Measurements from ENCODE around the gene EYS. TPM values are rescaled to one million over a fixed set of nuclear protein-coding genes. Genes with fewer than 3 reads are reported as not detected.
"Not testable (repeated sequence)": the region's sequence is repeated elsewhere in the genome, so short reads cannot be mapped to it uniquely, and the experiment has no call there.

Gene EYS
- total and polyA plus RNA-seq, 2 of the 13 experiments (the other 11 are each of a cell fraction or from before 2014, with no cell fraction given), result 0.04 to 0.07 TPM

DNA sequence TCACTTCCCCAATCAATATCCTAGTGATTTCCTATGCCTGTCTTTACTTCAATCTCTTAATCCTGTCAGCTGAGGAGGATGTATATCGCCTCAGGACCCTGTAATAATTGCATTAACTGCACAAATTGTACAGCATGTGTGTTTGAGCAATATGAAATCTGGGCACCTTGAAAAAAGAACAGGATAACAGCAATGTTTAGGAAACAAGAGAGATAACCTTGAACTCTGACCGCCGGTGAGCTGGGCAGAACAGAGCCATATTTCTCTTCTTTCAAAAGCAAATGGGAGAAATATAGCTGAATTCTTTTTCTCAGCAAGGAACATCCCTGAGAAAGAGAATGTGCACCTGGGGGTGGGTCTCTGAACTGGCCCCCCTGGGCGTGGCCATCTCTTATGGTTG lies 704.1 kb downstream of the EYS start:
- H3K4me2 ChIP-seq (ENCODE audit: low read depth, low read length); H3K79me2 ChIP-seq (ENCODE audit: insufficient read depth, low read length); CTCF ChIA-PET (ENCODE audit: low intra/inter-chr PET ratio, low total read pairs); DNase-seq (ENCODE audit: low spot score); H4K20me1 ChIP-seq (ENCODE audit: insufficient read depth, low read length); H3K9me3 ChIP-seq (ENCODE audit: low read length); H2AFZ ChIP-seq (ENCODE audit: low read length); H3K27me3 ChIP-seq (ENCODE audit: control insufficient read depth in 1 of 2, insufficient read depth in 2 of 2, low read length in 2 of 2); in situ Hi-C loops (cut with HindIII; ENCODE audit: extremely low pct_ligation_motif_present, low pct_unique_long_range_greater_than_20kb); H3K27ac ChIP-seq (ENCODE audit: extremely low read length, insufficient read depth, low read length); POLR2A ChIA-PET; H3K9ac ChIP-seq (ENCODE audit: insufficient read depth, low read depth, low read length); intact Hi-C loops (cut with micrococcal nuclease; ENCODE audit: unreplicated experiment); H3K4me3 ChIP-seq (replicated peaks in 1 of 3; ENCODE audit: insufficient read depth in 1 of 3, low read depth in 2 of 3, low read length in 3 of 3); BruUV-seq (replicated peaks); FAIRE-seq; ATAC-seq; H3K4me1 ChIP-seq (ENCODE audit: insufficient read depth, low read length); H3K36me3 ChIP-seq (replicated peaks in 1 of 2; ENCODE audit: control insufficient read depth in 1 of 2, insufficient read depth in 2 of 2, low read length in 2 of 2): not testable (repeated sequence)
- WGBS (ENCODE audit: low lambda C conversion rate), result 35% methylated on average over 4 of the region's 4 CpGs
- TF ChIP-seq NR2C2 (CRISPR knock-in tag; IDR thresholded peaks at IDR 0.05; ENCODE audit: borderline replicate concordance), result peak; percentile 30; the same call in 1 of the 2 replicates
- TF ChIP-seq ZNF33A (CRISPR knock-in tag; IDR thresholded peaks at IDR 0.05; ENCODE audit: borderline replicate concordance), result peak; percentile 99
- peak in 1 of 2 experiments; percentile 36; a peak in 1 of 4 replicates for TF ChIP-seq NR2F1 (CRISPR knock-in tag; IDR thresholded peaks at IDR 0.05)

- 45% methylated on average over 6 of the region's 7 CpGs for WGBS (ENCODE audit: low lambda C conversion rate)
- H3K79me2 ChIP-seq (ENCODE audit: insufficient read depth, low read length), result no peaks in the 10 kb centered on the region
- BruUV-seq (replicated peaks), result no TSS peak
- no peak overlapping the region for H3K27ac ChIP-seq (ENCODE audit: extremely low read length, insufficient read depth, low read length)
- no peak for ATAC-seq
- in situ Hi-C loops (cut with HindIII; ENCODE audit: extremely low pct_ligation_motif_present, low pct_unique_long_range_greater_than_20kb), result no loop called here
- DNase-seq (ENCODE audit: low spot score), result no peak
- no peaks in the 10 kb centered on the region for H3K9me3 ChIP-seq (ENCODE audit: low read length)
- H3K9ac ChIP-seq (ENCODE audit: insufficient read depth, low read depth, low read length), result no peak overlapping the region
- intact Hi-C loops (cut with micrococcal nuclease; ENCODE audit: unreplicated experiment), result no loop called here
- H2AFZ ChIP-seq (ENCODE audit: low read length), result no peak overlapping the region
- TF ChIP-seq, protein P1, sequence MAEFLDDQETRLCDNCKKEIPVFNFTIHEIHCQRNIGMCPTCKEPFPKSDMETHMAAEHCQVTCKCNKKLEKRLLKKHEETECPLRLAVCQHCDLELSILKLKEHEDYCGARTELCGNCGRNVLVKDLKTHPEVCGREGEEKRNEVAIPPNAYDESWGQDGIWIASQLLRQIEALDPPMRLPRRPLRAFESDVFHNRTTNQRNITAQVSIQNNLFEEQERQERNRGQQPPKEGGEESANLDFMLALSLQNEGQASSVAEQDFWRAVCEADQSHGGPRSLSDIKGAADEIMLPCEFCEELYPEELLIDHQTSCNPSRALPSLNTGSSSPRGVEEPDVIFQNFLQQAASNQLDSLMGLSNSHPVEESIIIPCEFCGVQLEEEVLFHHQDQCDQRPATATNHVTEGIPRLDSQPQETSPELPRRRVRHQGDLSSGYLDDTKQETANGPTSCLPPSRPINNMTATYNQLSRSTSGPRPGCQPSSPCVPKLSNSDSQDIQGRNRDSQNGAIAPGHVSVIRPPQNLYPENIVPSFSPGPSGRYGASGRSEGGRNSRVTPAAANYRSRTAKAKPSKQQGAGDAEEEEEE (CRISPR knock-in tag; IDR thresholded peaks at IDR 0.05; ENCODE audit: borderline replicate concordance), result no peak
- no peak for TF ChIP-seq ZNF83 (CRISPR knock-in tag; IDR thresholded peaks at IDR 0.05; ENCODE audit: borderline replicate concordance)
- TF ChIP-seq GZF1 (CRISPR knock-in tag; IDR thresholded peaks at IDR 0.05), result no peak
- TF ChIP-seq ZSCAN20 (CRISPR knock-in tag; IDR thresholded peaks at IDR 0.05; ENCODE audit: borderline replicate concordance), result no peak
- TF ChIP-seq ZNF782 (CRISPR knock-in tag; IDR thresholded peaks at IDR 0.05; ENCODE audit: borderline replicate concordance), result no peak
- TF ChIP-seq FOXC1 (CRISPR knock-in tag; IDR thresholded peaks at IDR 0.05; ENCODE audit: borderline replicate concordance), result no peak
- TF ChIP-seq CEBPG (CRISPR knock-in tag; IDR thresholded peaks at IDR 0.05), result no peak
- no peak for TF ChIP-seq NAIF1 (CRISPR knock-in tag; IDR thresholded peaks at IDR 0.05; ENCODE audit: borderline replicate concordance)
- no peak for TF ChIP-seq RCOR2 (CRISPR knock-in tag; IDR thresholded peaks at IDR 0.05)
- TF ChIP-seq ZNF121 (CRISPR knock-in tag; IDR thresholded peaks at IDR 0.05), result no peak
- no peak for TF ChIP-seq BRD4 (CRISPR knock-in tag; IDR thresholded peaks at IDR 0.05)
- no peaks in the 10 kb centered on the region for H3K4me1 ChIP-seq (ENCODE audit: insufficient read depth, low read length)
- ChIA-PET CTCF (ENCODE audit: low intra/inter-chr PET ratio, low total read pairs) (no interaction called here), POLR2A (no interaction called here)
- H3K4me3 ChIP-seq (replicated peaks in 1 of 3; ENCODE audit: insufficient read depth in 1 of 3, low read depth in 2 of 3, low read length in 3 of 3), result no peak overlapping the region
- FAIRE-seq, result no peak
- no peaks in the 10 kb centered on the region for H3K27me3 ChIP-seq (ENCODE audit: control insufficient read depth in 1 of 2, insufficient read depth in 2 of 2, low read length in 2 of 2)
- H3K4me2 ChIP-seq (ENCODE audit: low read depth, low read length), result no peak overlapping the region
- H3K36me3 ChIP-seq (replicated peaks in 1 of 2; ENCODE audit: control insufficient read depth in 1 of 2, insufficient read depth in 2 of 2, low read length in 2 of 2), result no peaks in the 10 kb centered on the region
- no peaks in the 10 kb centered on the region for H4K20me1 ChIP-seq (ENCODE audit: insufficient read depth, low read length)
These were observed 706.2 kb downstream of the EYS start for GRCh38 chr6:65000815-65001214.

All from HepG2 (cell line).